CMK (cell line): Measurements from ENCODE around the gene CELF2.
"Not testable (repeated sequence)": the region's sequence is repeated elsewhere in the genome, so short reads cannot be mapped to it uniquely, and the experiment has no call there.

ENCODE experiments used
- DNase-seq: peaks from one replicate; pipeline ENCODE4 v3.0.0-alpha.2; 2010; ENCODE audit warnings: low read depth

CELF2 gene

GRCh38 chr10:11330383-11331045, 312.8 kb downstream of the CELF2 start:
- no peak for DNase-seq

- no peak for DNase-seq
Observed at GRCh38 chr10:11331046-11331577, 313.4 kb downstream of the CELF2 start.

- DNase-seq = no peak
Observed at GRCh38 chr10:11331726-11332125, 314.1 kb downstream of the CELF2 start.

GRCh38 chr10:11332846-11333245, 315.2 kb downstream of the CELF2 start:
- no peak for DNase-seq

- no peak for DNase-seq
Observed at GRCh38 chr10:11334436-11334835, 316.8 kb downstream of the CELF2 start.

- no peak for DNase-seq
Observed at GRCh38 chr10:11335167-11335652, 317.5 kb downstream of the CELF2 start.

GRCh38 chr10:11335881-11336430, 318.3 kb downstream of the CELF2 start:
- no peak for DNase-seq

- DNase-seq = no peak
Observed at GRCh38 chr10:11336722-11337162, 319.1 kb downstream of the CELF2 start.

GRCh38 chr10:11337516-11337915, 319.8 kb downstream of the CELF2 start:
- DNase-seq = peak; percentile 7

- no peak for DNase-seq
Observed at GRCh38 chr10:11338160-11338844, 320.6 kb downstream of the CELF2 start.

- DNase-seq = no peak
Observed at GRCh38 chr10:11339013-11339412, 321.3 kb downstream of the CELF2 start.

- no peak for DNase-seq
Observed at GRCh38 chr10:11339660-11340059, 322.0 kb downstream of the CELF2 start.

GRCh38 chr10:11341283-11341960, 323.8 kb downstream of the CELF2 start:
- DNase-seq = no peak

GRCh38 chr10:11344081-11344480, 326.4 kb downstream of the CELF2 start:
- DNase-seq = no peak

- no peak for DNase-seq
Observed at GRCh38 chr10:11344550-11344949, 326.9 kb downstream of the CELF2 start.

GRCh38 chr10:11345224-11346054, 327.8 kb downstream of the CELF2 start:
- DNase-seq = no peak

- not testable (repeated sequence) for DNase-seq
Observed at GRCh38 chr10:11347580-11347979, 329.9 kb downstream of the CELF2 start.

- no peak for DNase-seq
Observed at GRCh38 chr10:11351801-11352200, 334.1 kb downstream of the CELF2 start.

- no peak for DNase-seq
Observed at GRCh38 chr10:11353006-11353896, 335.6 kb downstream of the CELF2 start.

- DNase-seq = no peak
Observed at GRCh38 chr10:11354823-11355222, 337.2 kb downstream of the CELF2 start.
